Right lobe of liver (tissue), 6 donors: ENCODE measurements around the gene WNK1. TPM values are rescaled to one million over a fixed set of nuclear protein-coding genes. Genes with fewer than 3 reads are reported as not detected.

Experiments
- ATAC-seq, 4 donors: fragments of 200-7000 bp; cut with Tn5 transposase; one replicate each; pipeline ENCODE4 v1.9.1; 2020; ENCODE audit warnings: mild to moderate bottlenecking in 4 of 4, moderate library complexity in 4 of 4
- DNase-seq, 3 donors: peaks; one replicate each; pipeline ENCODE4 v3.0.0-alpha.2; 2020
- H3K27ac ChIP-seq, 3 donors: fragments of 200-600 bp; one replicate each; pipeline ENCODE4 v1.8.0; 2022
- H3K27me3 ChIP-seq, 2 donors: fragments of 200-600 bp; one replicate each; pipeline ENCODE4 v1.8.0; 2022
- H3K36me3 ChIP-seq, 4 donors: fragments of 200-600 bp; sonication (generic) in 1 of 4; one replicate each; pipeline versions ENCODE4 v1.5.1 to v1.8.0; 2017 to 2022; ENCODE audit warnings: control low read depth in 1 of 4
- H3K4me1 ChIP-seq, 4 donors: fragments of 200-600 bp; sonication (generic) in 1 of 4; one replicate each; pipeline versions ENCODE4 v1.5.1 to v1.8.0; 2017 to 2022; ENCODE audit warnings: control low read depth in 1 of 4
- H3K4me3 ChIP-seq, 3 donors: fragments of 200-600 bp; one replicate each; pipeline ENCODE4 v1.8.0; 2022
- H3K9me3 ChIP-seq, 4 donors: fragments of 200-600 bp; sonication (generic) in 1 of 4; one replicate each; pipeline versions ENCODE4 v1.5.1 to v1.8.0; 2017 to 2022; ENCODE audit warnings: control low read depth in 1 of 4
- CTCF ChIP-seq, 4 donors: fragments of 200-600 bp in 3 of 4; fragments of 450-650 bp in 1 of 4; IDR thresholded peaks; one replicate each; pipeline versions ENCODE4 v1.5.1 to v1.8.0; 2016 to 2022; ENCODE audit warnings: antibody characterized with exemption in 4 of 4, mild to moderate bottlenecking in 2 of 4
- POLR2A ChIP-seq: fragments of 450-650 bp; IDR thresholded peaks from one replicate; pipeline ENCODE4 v1.6.1; 2017; ENCODE audit warnings: antibody characterized with exemption, mild to moderate bottlenecking
- WGBS: methylation state at CpG from one replicate; pipeline ENCODE4 v1.1.6; 2018; ENCODE audit warnings: low coverage, low lambda C conversion rate; ENCODE audit not compliant: insufficient coverage; ENCODE audit errors: missing lambda C conversion rate; 5-methylcytosine and 5-hydroxymethylcytosine counted together
- intact Hi-C, 2 donors: fragments of 100-400 bp; cut with DNase I; formaldehyde crosslinking; loops; one replicate each; pipeline versions ENCODE4 v1.11.2 to v1.14.1; 2022
- total RNA-seq, 6 experiments: library from RNA; depleted of rRNA in 2 of 6; stranded (reverse); fragments of >200 nt in 2 of 6; fragmentation: NEBNext Ultra II Directional in 3 of 6; extraction: Animal tissue kit (Norgen Biotek cat#: 25700) in 3 of 6; gene quantifications; one replicate each; pipeline versions ENCODE4 v1.1.0 to v1.2.4, GENCODE V29; 2016 to 2023
- donor health status: DM: no; HTN: yes; CAD: no.
- donor health status: DM: no; HTN: no; CAD: no.
- donor health status: DM: no; HTN: no; CAD: no.
- donor health status: DM: no; HTN: yes; CAD: no.
- donor health status: DM: no; HTN: yes; CAD: no.

The WNK1 gene
- total RNA-seq, 6 experiments from 2014 or later = 72.0 to 115 (median 93.1) TPM

DNA sequence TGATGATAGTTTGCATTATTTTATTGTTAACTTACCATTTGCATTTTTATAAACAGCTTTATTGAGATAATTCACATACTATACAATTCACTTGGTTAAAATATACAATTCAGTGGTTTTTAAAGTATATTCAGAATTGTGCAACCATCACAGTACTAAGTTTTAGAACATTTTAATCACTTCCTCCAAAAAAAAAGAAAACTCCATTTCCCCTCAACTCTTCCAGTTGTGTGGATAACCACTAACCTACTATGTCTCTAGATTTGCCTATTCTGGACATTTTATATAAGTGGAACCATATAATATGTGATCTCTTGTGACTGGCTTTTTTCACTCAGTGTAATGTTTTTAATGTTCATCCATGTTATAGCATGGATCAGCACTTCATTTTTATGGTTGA is 41.3 kb downstream of the WNK1 start:
- Histone ChIP-seq H3K4me1 (peaks cover 0 to 20% (median 0%) of the 10 kb centered on the region in 4 donors), H3K36me3 (no peaks in the 10 kb centered on the region), H3K9me3 (no peaks in the 10 kb centered on the region), H3K4me3 (no peak overlapping the region), H3K27me3 (no peaks in the 10 kb centered on the region), H3K27ac (no peak overlapping the region)
- ATAC-seq (no peak), DNase-seq (no peak)
- intact Hi-C loops = no loop called here
- no peak for TF ChIP-seq CTCF (IDR thresholded peaks at IDR 0.05)
- TF ChIP-seq POLR2A = no peak

GRCh38 chr12:795305-795704 is 42.9 kb downstream of the WNK1 start:
- H3K27me3 ChIP-seq = no peaks in the 10 kb centered on the region
- H3K27ac ChIP-seq = no peak overlapping the region
- H3K4me1 ChIP-seq = peaks cover 0 to 9% (median 0%) of the 10 kb centered on the region in 4 donors
- H3K36me3 ChIP-seq = no peaks in the 10 kb centered on the region
- H3K4me3 ChIP-seq = no peak overlapping the region
- no peaks in the 10 kb centered on the region for H3K9me3 ChIP-seq
- ATAC-seq (no peak), DNase-seq (no peak)
- TF ChIP-seq CTCF (IDR thresholded peaks at IDR 0.05) = no peak
- no peak for TF ChIP-seq POLR2A
- intact Hi-C loops = no loop called here
- 70% methylated on average over 4 of the region's 4 CpGs for WGBS

DNA sequence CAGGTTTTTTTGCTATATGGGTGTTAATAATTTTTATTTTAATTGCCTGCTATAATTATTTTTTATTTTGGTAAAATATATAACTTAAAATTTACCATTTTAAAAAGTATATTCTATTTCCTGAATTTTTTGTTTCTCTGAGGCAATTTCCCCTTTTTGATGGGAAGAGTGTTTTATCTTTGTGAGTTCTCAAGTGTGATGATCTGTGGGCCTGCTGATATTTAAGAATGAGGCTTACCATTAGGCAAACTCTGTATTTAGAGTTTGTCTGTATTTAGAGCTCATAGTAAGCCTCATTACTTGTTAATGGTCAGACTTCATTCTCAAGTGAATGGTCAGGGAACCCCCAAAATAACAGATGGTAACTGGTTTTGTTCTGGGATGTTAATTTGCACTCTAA is 48.0 kb downstream of the WNK1 start:
- H3K4me1 ChIP-seq = peaks cover 0 to 32% (median 2%) of the 10 kb centered on the region in 4 donors
- no peak for ATAC-seq
- intact Hi-C loops = no loop called here
- no peak overlapping the region for H3K27ac ChIP-seq
- H3K27me3 ChIP-seq = no peaks in the 10 kb centered on the region
- H3K4me3 ChIP-seq = no peak overlapping the region
- H3K36me3 ChIP-seq = no peaks in the 10 kb centered on the region
- TF ChIP-seq CTCF (IDR thresholded peaks at IDR 0.05) = no peak
- TF ChIP-seq POLR2A = no peak
- no peak for DNase-seq
- no peaks in the 10 kb centered on the region for H3K9me3 ChIP-seq

GRCh38 chr12:802242-803120 is 50.1 kb downstream of the WNK1 start:
- intact Hi-C loops = no loop called here
- Histone ChIP-seq H3K36me3 (no peaks in the 10 kb centered on the region), H3K9me3 (no peaks in the 10 kb centered on the region), H3K4me1 (peaks cover 0 to 36% (median 8%) of the 10 kb centered on the region in 4 donors), H3K27ac (peak overlapping the region in 2 of 3 donors; percentile 4 to 33), H3K4me3 (no peak overlapping the region), H3K27me3 (no peaks in the 10 kb centered on the region)
- ATAC-seq = peak; percentile 49 to 77 (median 64)
- no peak for TF ChIP-seq CTCF (IDR thresholded peaks at IDR 0.05)
- TF ChIP-seq POLR2A = no peak
- WGBS = 8% methylated on average over 3 of the region's 3 CpGs
- DNase-seq = no peak
